Measurements from ENCODE around the gene GABARAP. TPM values are rescaled to one million over a fixed set of nuclear protein-coding genes. Genes with fewer than 3 reads are reported as not detected.

Gene GABARAP
- total RNA-seq (2016; rRNA removed; fragmentation: Illumina TruSeq; extraction: Trizol) (161 and 239 TPM in 2 replicates), polyA plus RNA-seq (2011; rRNA removed) (274 and 310 TPM in 2 replicates), polyA minus RNA-seq (2011; rRNA and poly(A)+ RNA removed; ENCODE audit: low replicate concordance) (234 and 265 TPM in 2 replicates), Bru-seq, nascent RNA (percentile 86 among the genes with signal in this experiment), BruChase-seq, experiment 1, labeled RNA remaining after a 6-hour chase (percentile 95 among the genes with signal in this experiment), BruChase-seq, experiment 2, labeled RNA remaining after a 2-hour chase (percentile 90 among the genes with signal in this experiment)
- total RNA-seq (2016; cell fraction: cytosol; rRNA removed; fragmentation: Illumina TruSeq; extraction: Trizol; ENCODE audit: low read depth), result 90.5 and 100 TPM in 2 replicates
- 168 and 250 TPM in 2 replicates for total RNA-seq (2016; cell fraction: insoluble cytoplasmic fraction; rRNA removed; fragmentation: Illumina TruSeq; extraction: Trizol)
- total RNA-seq (2016; cell fraction: membrane; rRNA removed; fragmentation: Illumina TruSeq; extraction: Trizol), result 138 and 155 TPM in 2 replicates
- 68.4 and 69.0 TPM in 2 replicates for total RNA-seq (2016; cell fraction: nucleus; rRNA removed; fragmentation: Illumina TruSeq; extraction: Trizol)
- polyA plus RNA-seq (2011; cell fraction: cytosol; rRNA removed), result 305 and 428 TPM in 2 replicates
- polyA plus RNA-seq (2011; cell fraction: nucleus; rRNA removed), result 83.2 and 122 TPM in 2 replicates
- 331 and 348 TPM in 2 replicates for polyA plus RNA-seq (2012)
- polyA plus RNA-seq (2016; cell fraction: cytosol; fragmentation: Illumina TruSeq; extraction: Trizol; ENCODE audit: low read depth), result 210 and 241 TPM in 2 replicates
- 472 and 477 TPM in 2 replicates for polyA plus RNA-seq (2016; cell fraction: insoluble cytoplasmic fraction; fragmentation: Illumina TruSeq; extraction: Trizol; ENCODE audit: low read depth)
- polyA plus RNA-seq (2016; cell fraction: membrane; fragmentation: Illumina TruSeq; extraction: Trizol; ENCODE audit: low read depth), result 260 and 279 TPM in 2 replicates
- 204 and 210 TPM in 2 replicates for polyA plus RNA-seq (2016; cell fraction: nucleus; fragmentation: Illumina TruSeq; extraction: Trizol; ENCODE audit: insufficient read depth, low read depth)
- polyA minus RNA-seq (2011; cell fraction: cytosol; rRNA and poly(A)+ RNA removed), result 83.4 and 114 TPM in 2 replicates
- 37.2 and 53.3 TPM in 2 replicates for polyA minus RNA-seq (2011; cell fraction: nucleus; rRNA and poly(A)+ RNA removed)
- long read RNA-seq, experiment 1, transcript GABARAP-201 (4 exons, 1,634 nt), result major isoform, 206 of 245 reads
- long read RNA-seq, experiment 1, transcript GABARAP-204 (3 exons, 837 nt), result minor isoform, 29 of 245 reads
- long read RNA-seq, experiment 1, transcript GABARAP-206 (4 exons, 762 nt), result minor isoform, 5 of 245 reads
- long read RNA-seq, experiment 1, partial matches to known transcripts, result 0 of 245 reads
- long read RNA-seq, experiment 1, other reads (novel, unspliced or antisense), result 5 of 245 reads
- long read RNA-seq, experiment 2, transcript GABARAP-204 (3 exons, 837 nt), result minor isoform, 51 of 594 reads
- long read RNA-seq, experiment 2, transcript GABARAP-201 (4 exons, 1,634 nt), result major isoform, 483 of 594 reads
- long read RNA-seq, experiment 2, partial matches to known transcripts, result 1 of 594 reads
- long read RNA-seq, experiment 2, other reads (novel, unspliced or antisense), result 53 of 594 reads

- Histone ChIP-seq H3K79me2 (ENCODE audit: insufficient read depth, low read length) (peaks cover 40% of the 10 kb centered on the region), H2AFZ (ENCODE audit: low read length) (peak within 1 kb of the TSS; percentile 73), H3K27me3 (ENCODE audit: control insufficient read depth in 1 of 2, insufficient read depth in 2 of 2, low read length in 2 of 2) (no peaks in the 10 kb centered on the region; a peak in 1 of 5 replicates), H3K4me1 (ENCODE audit: insufficient read depth, low read length) (peaks cover 28% of the 10 kb centered on the region), H3K4me3 (replicated peaks in 1 of 3; ENCODE audit: insufficient read depth in 1 of 3, low read depth in 2 of 3, low read length in 3 of 3) (peak within 1 kb of the TSS; percentile 61 to 85 (median 68)), H3K9me3 (ENCODE audit: low read length) (no peaks in the 10 kb centered on the region), H3K4me2 (ENCODE audit: low read depth, low read length) (peak within 1 kb of the TSS; percentile 97), H4K20me1 (ENCODE audit: insufficient read depth, low read length) (no peaks in the 10 kb centered on the region), H3K27ac (ENCODE audit: extremely low read length, insufficient read depth, low read length) (peak within 1 kb of the TSS; percentile 86), H3K36me3 (replicated peaks in 1 of 2; ENCODE audit: control insufficient read depth in 1 of 2, insufficient read depth in 2 of 2, low read length in 2 of 2) (peaks cover 5 to 27% of the 10 kb centered on the region in 2 experiments; a peak in 4 of 5 replicates), H3K9ac (ENCODE audit: insufficient read depth, low read depth, low read length) (peak within 1 kb of the TSS; percentile 92)
- intact Hi-C loops (cut with micrococcal nuclease; ENCODE audit: unreplicated experiment), result loop anchor here (5.0 kb wide), 1 partner anchor 40 kb away; the partner anchor contains the start of gene SLC2A4
- DNase-seq (ENCODE audit: low spot score) (peak; percentile 82), FAIRE-seq (peak; percentile 84), ATAC-seq (peak; percentile 50)
- BruUV-seq (replicated peaks), result TSS peak; percentile 77
- in situ Hi-C loops (cut with HindIII; ENCODE audit: extremely low pct_ligation_motif_present, low pct_unique_long_range_greater_than_20kb), result no loop called here
- ChIA-PET CTCF (ENCODE audit: low intra/inter-chr PET ratio, low total read pairs) (interaction anchor here (1.6 kb wide), 1 partner anchor 54 kb away, joined by 11 read pairs; no protein-coding TSS in a partner anchor), POLR2A (interaction anchor here (0.7 to 4.3 kb wide), 20 partner anchors 8 to 206 kb away, joined by 3 to 35 read pairs (median 5); partner anchors contain the start of genes ACADVL, ASGR1, ASGR2 and CTDNEP1)
- 1% methylated on average over 44 of the region's 62 CpGs for WGBS (ENCODE audit: low lambda C conversion rate)
- TF ChIP-seq ZNF670 (CRISPR knock-in tag; IDR thresholded peaks at IDR 0.05; ENCODE audit: borderline replicate concordance) (0 out of 2 replicates have a peak, but pooled peaks have one; percentile 8), TEAD3 (CRISPR knock-in tag; optimal IDR thresholded peaks at IDR 0.05; ENCODE audit: borderline replicate concordance) (no peak), ZNF44 (CRISPR knock-in tag; IDR thresholded peaks at IDR 0.05) (0 out of 2 replicates have a peak, but pooled peaks have one; percentile 53), ZSCAN25 (CRISPR knock-in tag; IDR thresholded peaks at IDR 0.05) (0 out of 2 replicates have a peak, but pooled peaks have one; percentile 34), CSRNP1 (CRISPR knock-in tag; IDR thresholded peaks at IDR 0.05) (peak; percentile 10; the same call in 1 of the 2 replicates), KDM5B (CRISPR knock-in tag; IDR thresholded peaks at IDR 0.05; ENCODE audit: borderline replicate concordance) (0 out of 2 replicates have a peak, but pooled peaks have one; percentile 40), SAP130 (CRISPR knock-in tag; IDR thresholded peaks at IDR 0.05; ENCODE audit: low read depth) (peak; percentile 73), SPEN (CRISPR knock-in tag; IDR thresholded peaks at IDR 0.05; ENCODE audit: low read depth) (peak; percentile 41; the same call in 1 of the 2 replicates), LRRFIP1 (CRISPR knock-in tag; conservative IDR thresholded peaks at IDR 0.05) (no peak), TCF7 (IDR thresholded peaks at IDR 0.05; ENCODE audit: low read depth) (peak; percentile 24; the same call in 1 of the 2 replicates), TAF1 (CRISPR knock-in tag; IDR thresholded peaks at IDR 0.05) (peak; percentile 58; the same call in 1 of the 2 replicates)
These were observed at the start of gene GABARAP for GRCh38 chr17:7241783-7242716. GABARAP (minus strand) TSS chr17:7242449; CDS start chr17:7242330, 119 bp downstream.
